HG02870 (cell line): ENCODE measurements around the gene RUNX1.

Experiments
- ATAC-seq: cut with Tn5 transposase; IDR thresholded peaks from one replicate; pipeline ENCODE4 v1.9.1; 2021; ENCODE audit warnings: mild to moderate bottlenecking, moderate library complexity; ENCODE audit not compliant: unreplicated experiment

RUNX1 gene

DNA sequence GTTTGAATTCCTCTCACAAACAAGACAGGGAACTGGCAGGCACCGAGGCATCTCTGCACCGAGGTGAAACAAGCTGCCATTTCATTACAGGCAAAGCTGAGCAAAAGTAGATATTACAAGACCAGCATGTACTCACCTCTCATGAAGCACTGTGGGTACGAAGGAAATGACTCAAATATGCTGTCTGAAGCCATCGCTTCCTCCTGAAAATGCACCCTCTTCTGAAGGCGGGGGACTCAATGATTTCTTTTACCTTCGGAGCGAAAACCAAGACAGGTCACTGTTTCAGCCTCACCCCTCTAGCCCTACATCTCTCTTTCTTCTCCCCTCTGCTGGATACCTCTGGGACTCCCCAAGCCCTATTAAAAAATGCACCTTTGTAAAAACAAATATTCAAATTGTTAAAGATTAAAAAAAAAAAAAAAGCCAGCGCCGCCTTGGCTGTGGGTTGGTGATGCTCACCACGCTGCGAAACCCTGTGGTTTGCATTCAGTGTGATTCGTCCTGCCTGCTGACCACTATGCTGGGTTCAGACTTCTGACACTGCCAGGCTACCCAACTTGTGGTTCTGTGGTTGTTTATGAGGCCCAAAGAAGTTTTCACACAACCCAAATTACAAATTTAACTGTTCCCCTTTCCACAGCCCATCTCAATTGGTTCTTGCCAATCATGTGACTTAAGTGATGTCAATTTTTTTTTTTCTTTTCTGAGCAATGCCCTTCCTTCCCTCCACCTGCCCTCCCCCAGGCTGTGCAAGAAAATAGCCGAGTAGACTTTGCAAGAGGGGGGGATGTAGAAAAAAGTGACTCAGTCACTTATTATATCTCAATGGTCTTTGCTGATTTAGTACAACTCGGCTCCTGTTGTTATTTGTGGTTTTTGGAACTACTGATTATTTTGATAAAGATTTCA lies at the start of gene RUNX1:
RUNX1 (minus strand) TSS at position 597 of the 912 bp plus-strand sequence.
- peak; percentile 57 for ATAC-seq

DNA sequence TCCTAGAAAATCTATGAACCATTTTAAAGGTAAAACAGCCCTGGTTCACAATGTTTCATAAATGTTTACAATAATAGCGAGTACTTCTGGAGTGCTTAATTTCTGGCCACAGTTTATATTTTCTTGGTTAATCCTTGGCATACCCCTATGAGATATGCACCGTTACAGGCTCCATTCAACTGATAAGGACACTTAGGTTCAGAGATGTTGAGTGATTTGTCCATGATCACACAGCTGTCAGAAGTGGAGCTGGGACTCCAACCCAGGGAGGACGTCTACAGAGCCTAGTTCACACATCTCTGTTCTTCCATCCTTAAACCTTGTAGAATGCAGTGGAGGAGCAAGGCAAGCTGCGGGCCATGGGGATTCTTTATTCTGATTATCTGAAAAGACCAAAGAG lies 48.4 kb upstream of the RUNX1 start:
- no peak for ATAC-seq

DNA sequence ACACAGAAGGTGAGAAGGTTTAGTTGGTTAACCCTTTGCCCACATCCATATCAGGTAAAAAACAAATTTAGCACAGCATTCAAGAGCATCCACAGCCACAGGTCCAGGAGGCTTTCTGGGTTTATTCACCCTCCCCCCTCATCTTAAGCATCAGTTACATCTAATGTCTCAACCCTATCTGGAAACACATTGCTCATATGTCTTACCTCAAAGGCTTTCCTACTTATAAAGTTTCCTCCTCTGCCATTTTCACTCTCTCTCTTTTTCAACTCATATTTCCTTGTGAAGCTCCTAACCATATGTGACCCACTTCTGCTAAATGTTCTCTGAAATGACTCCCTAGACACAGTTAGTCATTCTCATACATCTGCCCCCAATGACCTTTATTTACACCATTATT lies 47.9 kb upstream of the RUNX1 start:
- ATAC-seq = no peak

DNA sequence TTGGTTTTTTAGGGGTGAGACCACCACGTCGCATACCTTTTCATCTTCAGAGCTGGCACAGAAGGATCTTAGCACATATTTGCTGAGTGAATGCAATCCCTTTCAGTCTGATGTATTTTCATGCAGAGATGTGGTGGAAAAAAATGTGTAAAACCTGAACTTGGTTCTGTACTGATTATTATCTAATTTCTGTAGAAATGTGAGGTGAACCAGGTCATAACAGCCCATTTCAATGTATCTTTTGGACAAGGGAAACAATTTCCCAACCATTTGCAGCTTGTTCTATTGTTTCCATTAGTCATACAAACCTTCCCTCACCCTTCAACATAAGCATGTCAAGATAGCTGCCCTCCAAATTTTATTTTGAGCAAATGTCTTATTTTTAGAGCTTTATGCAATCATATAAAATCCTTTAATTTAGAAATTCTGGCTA lies 46.8 kb upstream of the RUNX1 start:
- no peak for ATAC-seq

DNA sequence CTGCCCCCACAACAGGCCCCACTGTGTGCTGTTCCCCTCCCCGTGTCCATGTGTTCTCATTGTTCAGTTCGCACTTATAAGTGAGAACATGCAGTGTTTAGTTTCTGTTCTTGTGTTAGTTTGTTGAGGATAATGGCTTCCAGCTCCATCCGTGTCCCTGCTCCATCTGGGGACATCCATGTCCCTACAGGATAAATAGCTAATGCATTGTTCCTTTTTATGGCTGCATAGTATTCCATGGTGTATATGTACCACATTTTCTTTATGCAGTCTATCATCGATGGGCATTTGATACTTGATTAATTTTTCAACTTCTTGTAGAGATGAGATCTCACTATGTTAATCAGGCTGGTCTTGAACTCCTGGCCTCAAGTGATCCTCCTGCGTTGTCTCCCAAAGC lies 44.4 kb upstream of the RUNX1 start:
- ATAC-seq = no peak

DNA sequence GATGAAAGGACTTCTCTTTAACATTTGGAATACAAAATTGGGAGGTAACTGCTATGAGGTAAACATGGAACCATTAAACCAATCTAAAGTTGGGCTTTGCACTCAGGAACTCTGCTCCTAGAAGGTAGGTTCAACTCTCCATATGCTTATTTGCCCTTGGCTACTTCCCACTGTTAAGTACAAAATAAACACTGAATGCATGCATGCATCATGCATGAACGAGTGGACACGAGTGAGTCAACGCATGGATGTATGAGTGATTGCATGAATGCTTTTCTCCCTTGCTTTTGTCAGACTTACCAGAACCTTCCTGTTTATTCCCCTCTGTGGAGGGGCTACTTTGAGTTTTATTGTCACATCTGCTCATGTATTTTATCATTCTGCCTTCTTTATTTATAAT lies 42.4 kb upstream of the RUNX1 start:
- no peak for ATAC-seq

DNA sequence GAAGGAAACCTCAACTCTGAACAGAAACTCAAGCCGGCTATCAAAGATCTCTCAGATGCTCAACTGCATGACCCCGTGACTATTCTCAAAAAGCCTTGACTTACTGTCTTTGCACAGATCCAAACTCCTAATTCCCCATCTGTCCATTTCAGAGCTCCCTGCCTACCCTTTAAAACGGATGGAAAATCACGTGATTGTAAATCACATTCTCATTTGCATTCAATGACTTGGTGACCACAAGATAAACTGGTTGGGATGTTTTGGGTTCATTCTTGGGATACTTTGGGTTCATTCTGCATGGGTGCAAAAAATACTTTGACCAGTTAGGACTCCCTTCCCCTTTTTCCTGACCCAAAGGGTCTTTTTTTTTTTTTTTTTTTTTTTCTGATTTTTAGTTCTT lies 41.3 kb upstream of the RUNX1 start:
- no peak for ATAC-seq

DNA sequence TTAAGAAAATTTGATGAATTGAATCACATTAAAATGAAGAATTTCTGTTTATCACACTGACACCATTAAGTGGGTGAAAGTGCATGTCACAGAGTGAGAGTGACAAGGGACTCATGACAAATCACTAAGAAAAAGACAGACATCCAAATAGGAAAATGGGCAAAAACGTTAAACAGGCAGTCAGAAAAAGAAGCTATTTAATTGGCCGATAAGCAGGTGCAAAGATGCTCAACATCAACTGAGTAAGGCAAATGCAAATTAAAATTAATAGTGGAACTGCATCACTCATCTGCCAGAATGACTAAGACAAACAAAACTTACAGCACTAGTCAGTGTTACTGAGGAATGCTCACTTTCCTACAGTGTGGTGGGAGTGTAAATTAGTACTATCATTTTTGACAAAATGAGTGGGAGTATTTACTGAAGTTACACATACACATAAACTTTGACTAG lies 39.2 kb upstream of the RUNX1 start:
- no peak for ATAC-seq

DNA sequence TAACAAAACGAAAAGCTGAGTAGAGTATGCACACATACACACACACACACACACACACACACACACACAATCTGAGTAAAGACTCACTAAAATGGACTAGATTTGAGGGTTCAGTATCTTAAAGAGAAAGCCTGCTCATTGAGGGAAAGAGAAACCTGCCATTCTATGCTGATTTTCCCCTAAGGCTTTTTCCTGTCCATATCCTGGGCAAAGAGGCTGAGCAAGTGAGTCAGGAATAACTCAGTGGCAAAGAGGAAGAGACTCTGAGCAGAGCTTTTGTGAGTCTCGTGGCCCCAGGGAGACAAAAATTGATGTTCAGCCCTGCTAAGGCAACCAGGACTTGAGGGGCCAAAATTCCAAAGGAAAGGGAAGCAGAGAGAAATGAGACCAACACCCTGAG lies 37.3 kb upstream of the RUNX1 start:
- no peak for ATAC-seq

DNA sequence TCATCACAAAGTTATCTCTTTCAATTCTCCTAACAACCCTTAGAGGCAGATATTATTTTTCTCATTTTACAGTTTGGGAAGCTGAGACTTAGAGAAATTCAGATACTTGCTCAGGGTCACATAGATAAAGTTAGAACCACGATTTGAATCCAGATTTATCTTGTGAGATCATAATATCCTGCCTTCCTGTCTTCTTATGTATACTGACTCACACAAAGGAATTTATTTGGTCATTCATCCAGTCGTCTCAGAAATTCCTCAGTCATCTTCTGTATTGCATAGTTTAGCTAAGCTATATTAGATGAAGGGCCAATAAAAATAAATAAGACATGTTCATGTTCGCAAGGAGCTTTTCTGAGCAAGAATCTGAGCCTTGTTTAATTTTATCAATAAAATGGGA lies 35.8 kb upstream of the RUNX1 start:
- no peak for ATAC-seq

DNA sequence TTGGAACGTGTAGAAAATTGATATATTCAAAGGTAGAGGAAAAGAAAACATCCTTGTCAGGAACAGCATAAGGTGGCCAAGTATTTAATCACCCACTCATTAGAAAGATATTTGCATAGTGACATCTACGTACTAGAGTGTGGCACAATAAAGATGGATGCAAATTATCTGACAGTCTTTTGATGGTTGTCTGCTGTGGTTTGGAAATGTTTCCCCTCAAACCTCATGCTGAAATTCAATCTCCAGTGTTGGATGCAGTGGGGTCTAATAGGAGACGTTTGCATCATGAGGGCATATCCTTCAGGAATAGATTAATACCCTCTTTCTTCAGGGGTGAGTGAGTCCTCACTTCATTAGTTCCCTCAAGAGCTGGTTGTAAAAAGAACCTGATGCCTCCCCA lies 34.1 kb upstream of the RUNX1 start:
- ATAC-seq = no peak

DNA sequence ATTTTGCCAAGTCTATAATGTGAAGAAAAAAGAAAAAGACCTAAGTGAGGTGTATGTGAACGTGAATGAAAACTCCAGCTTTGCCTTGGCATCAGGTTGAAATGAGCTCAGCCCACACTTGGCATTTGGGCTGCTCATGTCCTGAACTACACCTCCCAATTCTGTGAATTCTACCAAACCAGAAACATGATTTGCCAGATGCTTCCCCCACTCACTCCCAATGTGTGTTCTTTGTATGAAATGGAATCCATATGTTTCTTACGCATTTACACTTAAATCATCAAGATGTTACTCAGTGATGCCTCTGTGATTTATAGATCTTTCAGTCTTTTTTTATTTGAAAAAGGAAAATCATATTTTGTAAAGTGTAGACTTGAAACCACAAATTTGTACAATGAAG lies 32.8 kb upstream of the RUNX1 start:
- no peak for ATAC-seq

DNA sequence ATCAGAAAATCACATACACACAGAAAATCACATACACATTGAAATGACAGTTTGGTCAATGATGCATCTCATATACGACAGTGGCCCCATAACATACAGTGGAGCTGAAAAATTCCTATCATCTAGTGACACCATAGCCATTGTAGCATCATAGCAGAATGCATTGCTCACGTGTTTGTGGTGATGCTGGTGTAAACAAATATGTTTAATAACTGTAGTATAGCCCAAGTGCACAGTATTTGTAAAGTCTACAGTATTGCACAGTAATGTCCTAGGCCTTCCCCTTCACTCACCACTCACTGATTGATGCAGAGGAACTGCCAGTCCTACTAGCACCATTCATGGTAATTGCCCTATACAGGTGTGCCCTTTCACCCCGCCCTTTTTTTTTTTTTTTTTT lies 30.1 kb upstream of the RUNX1 start:
- no peak for ATAC-seq

DNA sequence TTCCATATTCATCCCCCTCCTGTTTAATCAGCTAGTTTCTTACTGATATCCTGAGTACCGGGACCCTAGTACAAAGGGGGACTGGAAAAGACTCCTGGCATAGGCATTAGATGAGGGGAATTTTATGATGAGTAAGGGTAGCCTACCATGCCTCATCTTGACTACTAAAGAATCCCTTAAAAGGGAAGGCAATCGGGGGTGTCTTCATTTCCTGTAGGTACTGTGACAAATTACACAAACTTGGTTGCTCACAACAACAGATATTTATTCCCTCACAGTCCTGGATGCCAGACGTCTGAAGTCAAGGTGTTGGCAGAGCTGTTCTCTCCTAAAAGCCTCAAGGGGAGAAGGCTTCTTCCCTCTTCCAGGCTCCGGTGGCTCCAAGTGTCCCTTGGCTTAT lies 28.9 kb upstream of the RUNX1 start:
- ATAC-seq = no peak

DNA sequence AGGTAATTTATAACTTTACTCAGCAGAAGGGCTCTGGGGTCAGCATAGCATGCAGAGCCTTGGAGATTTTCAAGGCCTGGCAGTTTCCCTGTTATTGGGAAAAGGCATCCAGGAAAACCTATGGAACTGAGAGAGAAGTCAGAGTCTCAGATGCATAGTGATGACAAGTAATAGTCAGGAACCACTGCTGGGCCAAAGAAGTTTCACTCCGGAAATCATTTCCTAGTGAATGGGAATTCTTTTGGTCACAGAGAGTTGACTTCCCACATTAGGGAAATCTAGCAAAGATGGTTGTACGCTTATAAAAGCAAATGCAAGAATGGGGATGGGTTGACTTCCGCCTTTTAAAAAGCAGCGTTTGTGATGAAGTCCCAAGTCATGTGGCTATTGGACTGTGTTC lies 28.4 kb upstream of the RUNX1 start:
- ATAC-seq = no peak

DNA sequence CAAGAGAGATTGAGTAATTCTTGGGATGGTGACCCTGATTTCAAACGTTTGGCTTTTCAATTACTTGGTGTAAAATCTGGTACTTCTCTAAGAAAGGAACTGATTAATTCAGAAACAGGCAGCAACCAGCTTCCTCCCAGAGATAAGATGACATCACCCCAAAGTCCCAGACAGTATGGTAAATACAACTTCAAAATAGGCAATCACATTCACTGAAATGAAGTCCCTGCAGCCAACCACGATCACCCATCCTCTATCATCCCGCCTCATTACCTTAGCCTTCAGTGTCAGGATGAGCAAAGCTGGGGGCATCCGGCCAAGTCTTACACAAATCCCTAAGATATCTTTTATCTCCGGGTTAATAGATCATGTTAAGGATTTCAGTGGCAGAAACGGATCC lies 26.4 kb upstream of the RUNX1 start:
- ATAC-seq = no peak

DNA sequence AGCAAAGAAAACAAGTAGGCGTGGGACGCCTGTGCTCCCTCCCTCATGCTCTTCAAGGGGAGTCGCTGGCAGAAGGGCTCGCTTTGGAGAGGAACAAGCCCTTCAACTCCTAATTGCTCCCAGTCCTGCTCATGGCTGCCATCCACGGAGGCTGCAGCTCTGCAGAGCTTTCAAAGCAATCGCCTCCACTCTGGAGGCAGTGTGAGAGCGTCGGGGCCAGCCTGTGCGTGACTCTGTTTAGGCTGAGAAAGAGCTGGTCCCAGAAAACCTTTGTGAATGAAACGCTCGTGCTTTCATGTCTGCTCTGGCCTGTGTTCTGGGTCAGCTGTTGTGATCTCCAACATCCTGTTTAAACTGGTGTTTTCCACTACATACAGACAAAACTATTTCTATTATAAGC lies 23.9 kb upstream of the RUNX1 start:
- no peak for ATAC-seq

DNA sequence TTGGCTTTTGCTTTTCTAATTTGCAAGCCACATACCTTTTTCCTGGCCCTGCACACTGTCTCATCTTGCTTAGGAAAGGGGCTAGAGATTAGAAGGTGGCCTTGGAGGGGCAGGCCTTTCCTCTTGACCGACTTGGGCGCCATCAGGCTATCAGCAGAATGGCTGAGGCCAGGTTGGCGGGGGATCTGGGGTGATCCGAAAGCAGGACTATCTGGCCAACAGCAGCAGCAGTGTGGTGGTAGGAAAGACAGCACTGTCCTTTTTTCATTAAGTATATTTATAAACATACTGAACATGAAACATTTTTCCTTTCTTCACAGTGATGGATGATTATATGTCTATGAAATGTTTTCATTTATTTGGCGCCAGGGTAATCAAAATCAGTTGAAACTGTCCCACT lies 23.5 kb upstream of the RUNX1 start:
- no peak for ATAC-seq

DNA sequence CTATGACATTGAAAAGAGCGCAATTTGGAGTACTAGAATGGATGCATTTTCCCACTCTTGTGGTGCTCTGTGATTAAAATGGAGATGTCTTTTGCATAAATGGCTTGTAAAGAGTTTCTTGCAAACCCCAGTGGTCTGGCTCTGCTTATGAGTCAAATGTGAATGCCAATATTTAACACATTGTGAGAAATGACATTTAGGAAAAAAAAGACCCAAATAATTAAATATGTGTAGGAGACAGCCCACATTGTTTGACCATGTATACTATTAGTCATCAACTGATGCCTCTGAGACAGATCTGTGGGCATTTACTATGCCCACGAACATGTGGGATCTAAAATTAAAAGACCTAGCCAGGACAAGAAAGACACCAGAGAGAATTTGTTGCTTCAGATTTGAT lies 22.2 kb upstream of the RUNX1 start:
- no peak for ATAC-seq

DNA sequence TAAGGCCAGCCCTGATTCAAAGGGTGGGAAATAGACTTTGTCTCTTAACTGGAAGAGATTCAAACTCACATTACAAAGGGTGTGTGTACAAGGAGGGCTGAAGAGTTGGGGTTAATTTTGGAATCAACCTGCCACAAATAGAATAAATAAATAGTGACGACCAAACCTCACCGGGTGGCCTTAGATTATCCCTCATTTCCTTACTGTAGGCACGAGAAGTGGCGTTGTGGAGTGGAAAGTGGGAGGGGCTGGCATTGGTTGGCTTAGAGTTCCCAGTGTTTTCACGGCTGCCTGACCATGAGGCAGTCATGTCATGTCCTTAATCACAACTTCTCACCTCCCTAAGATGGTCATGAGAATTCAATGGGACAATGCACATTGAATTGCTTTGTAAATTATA lies 21.3 kb upstream of the RUNX1 start:
- ATAC-seq = no peak

DNA sequence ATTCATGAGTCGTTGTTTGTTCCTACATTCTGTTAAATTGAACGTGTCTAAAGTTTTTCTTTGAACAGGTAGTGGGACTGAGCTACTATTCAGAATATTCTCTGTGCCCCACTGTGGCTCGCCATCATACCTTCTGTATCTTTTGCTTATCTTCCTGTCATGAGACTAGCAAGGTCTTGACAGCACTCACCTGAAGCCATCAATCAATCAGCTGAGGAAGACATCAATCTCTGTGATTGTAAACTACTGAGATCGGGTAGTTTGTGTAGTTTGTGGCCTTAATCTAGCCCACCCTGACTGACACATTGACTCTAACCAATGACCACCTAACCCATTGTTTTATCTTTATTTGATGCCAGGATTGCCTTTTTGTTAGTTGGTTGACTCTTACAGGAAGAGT lies 17.7 kb upstream of the RUNX1 start:
- ATAC-seq = no peak

DNA sequence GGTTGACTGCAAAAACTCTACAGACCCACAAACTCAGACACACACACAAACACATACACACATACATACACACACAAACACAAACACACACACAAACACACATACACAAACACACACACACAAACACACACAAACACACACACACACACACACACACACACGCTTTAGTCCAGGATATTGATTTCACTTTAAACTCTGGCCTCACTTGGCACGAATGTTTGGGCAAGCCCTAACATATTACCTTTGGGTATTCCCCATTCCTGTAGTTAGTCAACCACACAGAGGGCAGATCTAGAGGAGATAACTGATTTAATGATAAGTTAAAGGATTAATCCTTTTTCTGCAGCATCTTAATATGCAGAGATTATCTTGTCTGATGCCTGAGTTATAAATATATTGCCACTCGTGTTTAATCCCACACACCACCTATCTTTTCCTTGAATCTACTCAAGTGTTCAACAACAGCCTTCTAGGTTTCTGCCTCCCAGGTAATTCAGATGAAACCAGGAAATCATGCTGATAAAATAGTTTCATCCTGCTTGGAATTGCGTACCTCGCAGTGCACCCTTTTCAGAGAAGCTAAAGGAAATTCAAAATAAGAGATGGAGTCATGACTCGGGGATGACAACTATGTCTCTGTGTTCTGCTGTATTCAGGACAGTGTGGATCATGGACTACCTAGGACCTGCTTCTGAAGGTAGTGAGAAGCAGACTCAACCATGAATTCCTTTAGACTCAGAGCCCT lies 14.5 kb upstream of the RUNX1 start:
- ATAC-seq = no peak
